Measurements from ENCODE around the gene GNMT.

DNA sequence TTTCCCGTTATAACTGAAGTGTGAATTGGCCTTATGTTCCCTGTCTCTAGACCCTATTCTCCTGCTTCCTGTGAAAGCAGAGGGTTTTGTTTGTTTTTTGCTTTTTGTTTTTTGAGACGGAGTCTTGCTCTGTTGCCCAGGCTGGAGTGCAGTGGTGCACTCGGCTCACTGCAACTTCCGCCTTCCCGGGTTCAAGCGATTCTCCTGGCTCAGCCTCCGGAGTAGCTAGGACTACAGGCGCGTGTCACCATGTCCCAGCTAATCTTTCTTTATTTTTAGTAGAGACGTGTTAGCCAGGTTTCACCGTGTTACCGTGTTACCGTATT, 674 bp upstream of the GNMT start:
- TF ChIP-seq TAF1 (IDR thresholded peaks at IDR 0.05; ENCODE audit: low read depth) (no peak), CREB1 (IDR thresholded peaks at IDR 0.05; ENCODE audit: low read depth) (no peak), RAD21 (IDR thresholded peaks at IDR 0.05; ENCODE audit: low read depth) (no peak), FOXM1 (IDR thresholded peaks at IDR 0.05; ENCODE audit: borderline replicate concordance, low read depth) (no peak), CEBPB (IDR thresholded peaks at IDR 0.05) (no peak), YY1 (IDR thresholded peaks at IDR 0.05; ENCODE audit: low read depth) (no peak), ZBTB7A (IDR thresholded peaks at IDR 0.05; ENCODE audit: low read depth) (no peak), EP300 (IDR thresholded peaks at IDR 0.05; ENCODE audit: borderline replicate concordance) (no peak), NFIC (IDR thresholded peaks at IDR 0.05) (no peak), TCF12 (IDR thresholded peaks at IDR 0.05; ENCODE audit: low read depth) (no peak), EGR1 (IDR thresholded peaks at IDR 0.05) (no peak)
- TF ChIP-seq, protein P1, sequence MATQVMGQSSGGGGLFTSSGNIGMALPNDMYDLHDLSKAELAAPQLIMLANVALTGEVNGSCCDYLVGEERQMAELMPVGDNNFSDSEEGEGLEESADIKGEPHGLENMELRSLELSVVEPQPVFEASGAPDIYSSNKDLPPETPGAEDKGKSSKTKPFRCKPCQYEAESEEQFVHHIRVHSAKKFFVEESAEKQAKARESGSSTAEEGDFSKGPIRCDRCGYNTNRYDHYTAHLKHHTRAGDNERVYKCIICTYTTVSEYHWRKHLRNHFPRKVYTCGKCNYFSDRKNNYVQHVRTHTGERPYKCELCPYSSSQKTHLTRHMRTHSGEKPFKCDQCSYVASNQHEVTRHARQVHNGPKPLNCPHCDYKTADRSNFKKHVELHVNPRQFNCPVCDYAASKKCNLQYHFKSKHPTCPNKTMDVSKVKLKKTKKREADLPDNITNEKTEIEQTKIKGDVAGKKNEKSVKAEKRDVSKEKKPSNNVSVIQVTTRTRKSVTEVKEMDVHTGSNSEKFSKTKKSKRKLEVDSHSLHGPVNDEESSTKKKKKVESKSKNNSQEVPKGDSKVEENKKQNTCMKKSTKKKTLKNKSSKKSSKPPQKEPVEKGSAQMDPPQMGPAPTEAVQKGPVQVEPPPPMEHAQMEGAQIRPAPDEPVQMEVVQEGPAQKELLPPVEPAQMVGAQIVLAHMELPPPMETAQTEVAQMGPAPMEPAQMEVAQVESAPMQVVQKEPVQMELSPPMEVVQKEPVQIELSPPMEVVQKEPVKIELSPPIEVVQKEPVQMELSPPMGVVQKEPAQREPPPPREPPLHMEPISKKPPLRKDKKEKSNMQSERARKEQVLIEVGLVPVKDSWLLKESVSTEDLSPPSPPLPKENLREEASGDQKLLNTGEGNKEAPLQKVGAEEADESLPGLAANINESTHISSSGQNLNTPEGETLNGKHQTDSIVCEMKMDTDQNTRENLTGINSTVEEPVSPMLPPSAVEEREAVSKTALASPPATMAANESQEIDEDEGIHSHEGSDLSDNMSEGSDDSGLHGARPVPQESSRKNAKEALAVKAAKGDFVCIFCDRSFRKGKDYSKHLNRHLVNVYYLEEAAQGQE (IDR thresholded peaks at IDR 0.05; ENCODE audit: low read depth) = no peak
- TF ChIP-seq, protein P2, sequence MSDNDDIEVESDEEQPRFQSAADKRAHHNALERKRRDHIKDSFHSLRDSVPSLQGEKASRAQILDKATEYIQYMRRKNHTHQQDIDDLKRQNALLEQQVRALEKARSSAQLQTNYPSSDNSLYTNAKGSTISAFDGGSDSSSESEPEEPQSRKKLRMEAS (IDR thresholded peaks at IDR 0.05) = no peak
- TF ChIP-seq, protein P3, sequence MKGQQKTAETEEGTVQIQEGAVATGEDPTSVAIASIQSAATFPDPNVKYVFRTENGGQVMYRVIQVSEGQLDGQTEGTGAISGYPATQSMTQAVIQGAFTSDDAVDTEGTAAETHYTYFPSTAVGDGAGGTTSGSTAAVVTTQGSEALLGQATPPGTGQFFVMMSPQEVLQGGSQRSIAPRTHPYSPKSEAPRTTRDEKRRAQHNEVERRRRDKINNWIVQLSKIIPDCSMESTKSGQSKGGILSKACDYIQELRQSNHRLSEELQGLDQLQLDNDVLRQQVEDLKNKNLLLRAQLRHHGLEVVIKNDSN (IDR thresholded peaks at IDR 0.05) = no peak
